Measurements from ENCODE around the gene MAPT. TPM values are rescaled to one million over a fixed set of nuclear protein-coding genes. Genes with fewer than 3 reads are reported as not detected.
"Not testable (repeated sequence)": the region's sequence is repeated elsewhere in the genome, so short reads cannot be mapped to it uniquely, and the experiment has no call there.

Gene MAPT
- total RNA-seq, 1 donor from 2014 or later, result 0.06 TPM

DNA sequence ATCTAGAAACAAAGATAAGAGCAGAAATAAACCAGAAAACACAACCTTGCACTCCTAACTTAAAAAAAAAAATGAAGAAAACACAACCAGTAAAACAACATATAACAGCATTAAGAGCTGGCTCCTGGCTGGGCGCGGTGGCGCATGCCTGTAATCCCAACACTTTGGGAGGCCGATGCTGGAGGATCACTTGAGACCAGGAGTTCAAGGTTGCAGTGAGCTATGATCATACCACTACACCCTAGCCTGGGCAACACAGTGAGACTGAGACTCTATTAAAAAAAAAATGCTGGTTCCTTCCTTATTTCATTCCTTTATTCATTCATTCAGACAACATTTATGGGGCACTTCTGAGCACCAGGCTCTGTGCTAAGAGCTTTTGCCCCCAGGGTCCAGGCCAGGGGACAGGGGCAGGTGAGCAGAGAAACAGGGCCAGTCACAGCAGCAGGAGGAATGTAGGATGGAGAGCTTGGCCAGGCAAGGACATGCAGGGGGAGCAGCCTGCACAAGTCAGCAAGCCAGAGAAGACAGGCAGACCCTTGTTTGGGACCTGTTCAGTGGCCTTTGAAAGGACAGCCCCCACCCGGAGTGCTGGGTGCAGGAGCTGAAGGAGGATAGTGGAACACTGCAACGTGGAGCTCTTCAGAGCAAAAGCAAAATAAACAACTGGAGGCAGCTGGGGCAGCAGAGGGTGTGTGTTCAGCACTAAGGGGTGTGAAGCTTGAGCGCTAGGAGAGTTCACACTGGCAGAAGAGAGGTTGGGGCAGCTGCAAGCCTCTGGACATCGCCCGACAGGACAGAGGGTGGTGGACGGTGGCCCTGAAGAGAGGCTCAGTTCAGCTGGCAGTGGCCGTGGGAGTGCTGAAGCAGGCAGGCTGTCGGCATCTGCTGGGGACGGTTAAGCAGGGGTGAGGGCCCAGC, 107.3 kb downstream of the MAPT start:
- no peak for DNase-seq (ENCODE audit: low read depth)
- H3K4me3 ChIP-seq (ENCODE audit: low read depth, low read length), result no peak overlapping the region
- TF ChIP-seq, protein P1, sequence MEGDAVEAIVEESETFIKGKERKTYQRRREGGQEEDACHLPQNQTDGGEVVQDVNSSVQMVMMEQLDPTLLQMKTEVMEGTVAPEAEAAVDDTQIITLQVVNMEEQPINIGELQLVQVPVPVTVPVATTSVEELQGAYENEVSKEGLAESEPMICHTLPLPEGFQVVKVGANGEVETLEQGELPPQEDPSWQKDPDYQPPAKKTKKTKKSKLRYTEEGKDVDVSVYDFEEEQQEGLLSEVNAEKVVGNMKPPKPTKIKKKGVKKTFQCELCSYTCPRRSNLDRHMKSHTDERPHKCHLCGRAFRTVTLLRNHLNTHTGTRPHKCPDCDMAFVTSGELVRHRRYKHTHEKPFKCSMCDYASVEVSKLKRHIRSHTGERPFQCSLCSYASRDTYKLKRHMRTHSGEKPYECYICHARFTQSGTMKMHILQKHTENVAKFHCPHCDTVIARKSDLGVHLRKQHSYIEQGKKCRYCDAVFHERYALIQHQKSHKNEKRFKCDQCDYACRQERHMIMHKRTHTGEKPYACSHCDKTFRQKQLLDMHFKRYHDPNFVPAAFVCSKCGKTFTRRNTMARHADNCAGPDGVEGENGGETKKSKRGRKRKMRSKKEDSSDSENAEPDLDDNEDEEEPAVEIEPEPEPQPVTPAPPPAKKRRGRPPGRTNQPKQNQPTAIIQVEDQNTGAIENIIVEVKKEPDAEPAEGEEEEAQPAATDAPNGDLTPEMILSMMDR (conservative IDR thresholded peaks at IDR 0.05; ENCODE audit: low read depth, low read length), result no peak

DNA sequence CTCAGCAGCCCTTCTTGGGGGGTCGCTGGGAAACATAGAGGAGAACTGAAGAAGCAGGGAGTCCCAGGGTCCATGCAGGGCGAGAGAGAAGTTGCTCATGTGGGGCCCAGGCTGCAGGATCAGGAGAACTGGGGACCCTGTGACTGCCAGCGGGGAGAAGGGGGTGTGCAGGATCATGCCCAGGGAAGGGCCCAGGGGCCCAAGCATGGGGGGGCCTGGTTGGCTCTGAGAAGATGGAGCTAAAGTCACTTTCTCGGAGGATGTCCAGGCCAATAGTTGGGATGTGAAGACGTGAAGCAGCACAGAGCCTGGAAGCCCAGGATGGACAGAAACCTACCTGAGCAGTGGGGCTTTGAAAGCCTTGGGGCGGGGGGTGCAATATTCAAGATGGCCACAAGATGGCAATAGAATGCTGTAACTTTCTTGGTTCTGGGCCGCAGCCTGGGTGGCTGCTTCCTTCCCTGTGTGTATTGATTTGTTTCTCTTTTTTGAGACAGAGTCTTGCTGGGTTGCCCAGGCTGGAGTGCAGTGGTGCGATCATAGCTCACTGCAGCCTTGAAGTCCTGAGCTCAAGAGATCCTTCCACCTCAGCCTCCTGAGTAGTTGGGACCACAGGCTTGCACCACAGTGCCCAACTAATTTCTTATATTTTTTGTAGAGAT, 108.1 kb downstream of the MAPT start:
- TF ChIP-seq, protein P1 (conservative IDR thresholded peaks at IDR 0.05; ENCODE audit: low read depth, low read length), result peak; percentile 85
- no peak for DNase-seq (ENCODE audit: low read depth)

DNA sequence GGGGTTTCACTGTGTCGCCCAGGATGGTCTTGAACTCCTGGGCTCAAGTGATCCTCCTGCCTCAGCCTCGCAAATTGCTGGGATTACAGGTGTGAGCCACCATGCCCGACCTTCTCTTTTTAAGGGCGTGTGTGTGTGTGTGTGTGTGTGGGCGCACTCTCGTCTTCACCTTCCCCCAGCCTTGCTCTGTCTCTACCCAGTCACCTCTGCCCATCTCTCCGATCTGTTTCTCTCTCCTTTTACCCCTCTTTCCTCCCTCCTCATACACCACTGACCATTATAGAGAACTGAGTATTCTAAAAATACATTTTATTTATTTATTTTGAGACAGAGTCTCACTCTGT, 108.6 kb downstream of the MAPT start:
- no peak overlapping the region for H3K4me3 ChIP-seq (ENCODE audit: low read depth, low read length)
- no peak for DNase-seq (ENCODE audit: low read depth)
- TF ChIP-seq, protein P1 (conservative IDR thresholded peaks at IDR 0.05; ENCODE audit: low read depth, low read length), result no peak

More for the DNA sequence above, 108.1 kb downstream of the MAPT start:
- H3K4me3 ChIP-seq (ENCODE audit: low read depth, low read length), result no peak overlapping the region

DNA sequence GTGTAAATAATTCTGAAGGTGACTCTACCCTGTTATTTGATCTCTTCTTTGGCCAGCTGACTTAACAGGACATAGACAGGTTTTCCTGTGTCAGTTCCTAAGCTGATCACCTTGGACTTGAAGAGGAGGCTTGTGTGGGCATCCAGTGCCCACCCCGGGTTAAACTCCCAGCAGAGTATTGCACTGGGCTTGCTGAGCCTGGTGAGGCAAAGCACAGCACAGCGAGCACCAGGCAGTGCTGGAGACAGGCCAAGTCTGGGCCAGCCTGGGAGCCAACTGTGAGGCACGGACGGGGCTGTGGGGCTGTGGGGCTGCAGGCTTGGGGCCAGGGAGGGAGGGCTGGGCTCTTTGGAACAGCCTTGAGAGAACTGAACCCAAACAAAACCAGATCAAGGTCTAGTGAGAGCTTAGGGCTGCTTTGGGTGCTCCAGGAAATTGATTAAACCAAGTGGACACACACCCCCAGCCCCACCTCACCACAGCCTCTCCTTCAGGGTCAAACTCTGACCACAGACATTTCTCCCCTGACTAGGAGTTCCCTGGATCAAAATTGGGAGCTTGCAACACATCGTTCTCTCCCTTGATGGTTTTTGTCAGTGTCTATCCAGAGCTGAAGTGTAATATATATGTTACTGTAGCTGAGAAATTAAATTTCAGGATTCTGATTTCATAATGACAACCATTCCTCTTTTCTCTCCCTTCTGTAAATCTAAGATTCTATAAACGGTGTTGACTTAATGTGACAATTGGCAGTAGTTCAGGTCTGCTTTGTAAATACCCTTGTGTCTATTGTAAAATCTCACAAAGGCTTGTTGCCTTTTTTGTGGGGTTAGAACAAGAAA, 109.8 kb downstream of the MAPT start:
- no peak overlapping the region for H3K4me3 ChIP-seq (ENCODE audit: low read depth, low read length)
- DNase-seq (ENCODE audit: low read depth), result no peak
- TF ChIP-seq, protein P1 (conservative IDR thresholded peaks at IDR 0.05; ENCODE audit: low read depth, low read length), result no peak

DNA sequence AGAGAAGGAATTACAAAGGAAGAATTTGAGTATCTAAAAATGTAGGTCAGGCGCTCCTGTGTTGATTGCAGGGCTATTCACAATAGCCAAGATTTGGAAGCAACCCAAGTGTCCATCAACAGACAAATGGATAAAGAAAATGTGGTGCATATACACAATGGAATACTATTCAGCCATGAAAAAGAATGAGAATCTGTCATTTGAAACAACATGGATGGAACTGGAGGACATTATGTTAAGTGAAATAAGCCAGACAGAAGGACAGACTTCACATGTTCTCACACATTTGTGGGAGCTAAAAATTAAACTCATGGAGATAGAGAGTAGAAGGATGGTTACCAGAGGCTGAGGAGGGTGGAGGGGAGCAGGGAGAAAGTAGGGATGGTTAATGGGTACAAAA, 111.7 kb downstream of the MAPT start:
- H3K4me3 ChIP-seq (ENCODE audit: low read depth, low read length); DNase-seq (ENCODE audit: low read depth): not testable (repeated sequence)

DNA sequence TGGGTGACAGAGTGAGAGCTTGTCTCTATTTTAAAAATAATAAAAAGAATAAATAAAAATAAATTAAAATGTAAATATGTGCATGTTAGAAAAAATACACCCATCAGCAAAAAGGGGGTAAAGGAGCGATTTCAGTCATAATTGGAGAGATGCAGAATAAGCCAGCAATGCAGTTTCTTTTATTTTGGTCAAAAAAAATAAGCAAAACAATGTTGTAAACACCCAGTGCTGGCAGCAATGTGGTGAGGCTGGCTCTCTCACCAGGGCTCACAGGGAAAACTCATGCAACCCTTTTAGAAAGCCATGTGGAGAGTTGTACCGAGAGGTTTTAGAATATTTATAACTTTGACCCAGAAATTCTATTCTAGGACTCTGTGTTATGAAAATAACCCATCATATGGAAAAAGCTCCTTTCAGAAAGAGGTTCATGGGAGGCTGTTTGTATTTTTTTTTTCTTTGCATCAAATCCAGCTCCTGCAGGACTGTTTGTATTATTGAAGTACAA, 113.2 kb downstream of the MAPT start:
- no peak overlapping the region for H3K4me3 ChIP-seq (ENCODE audit: low read depth, low read length)
- no peak for DNase-seq (ENCODE audit: low read depth)
- TF ChIP-seq, protein P1 (conservative IDR thresholded peaks at IDR 0.05; ENCODE audit: low read depth, low read length), result no peak

DNA sequence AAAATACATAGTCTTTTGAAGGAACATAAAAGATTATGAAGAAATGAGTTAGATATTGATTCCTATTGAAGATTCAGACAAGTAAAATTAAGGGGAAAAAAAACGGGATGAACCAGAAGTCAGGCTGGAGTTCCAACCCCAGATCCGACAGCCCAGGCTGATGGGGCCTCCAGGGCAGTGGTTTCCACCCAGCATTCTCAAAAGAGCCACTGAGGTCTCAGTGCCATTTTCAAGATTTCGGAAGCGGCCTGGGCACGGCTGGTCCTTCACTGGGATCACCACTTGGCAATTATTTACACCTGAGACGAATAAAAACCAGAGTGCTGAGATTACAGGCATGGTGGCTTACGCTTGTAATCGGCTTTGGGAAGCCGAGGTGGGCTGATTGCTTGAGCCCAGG, 114.2 kb downstream of the MAPT start:
- no peak for DNase-seq (ENCODE audit: low read depth)
- TF ChIP-seq, protein P1 (conservative IDR thresholded peaks at IDR 0.05; ENCODE audit: low read depth, low read length), result no peak
- H3K4me3 ChIP-seq (ENCODE audit: low read depth, low read length), result no peak overlapping the region

All from epithelial cell of proximal tubule (primary cell).